Measurements from ENCODE around the gene NFAM1. TPM values are rescaled to one million over a fixed set of nuclear protein-coding genes. Genes with fewer than 3 reads are reported as not detected.

Gene NFAM1
- total RNA-seq, 2 experiments from 2014 or later: 0.10 to 0.15 TPM

DNA sequence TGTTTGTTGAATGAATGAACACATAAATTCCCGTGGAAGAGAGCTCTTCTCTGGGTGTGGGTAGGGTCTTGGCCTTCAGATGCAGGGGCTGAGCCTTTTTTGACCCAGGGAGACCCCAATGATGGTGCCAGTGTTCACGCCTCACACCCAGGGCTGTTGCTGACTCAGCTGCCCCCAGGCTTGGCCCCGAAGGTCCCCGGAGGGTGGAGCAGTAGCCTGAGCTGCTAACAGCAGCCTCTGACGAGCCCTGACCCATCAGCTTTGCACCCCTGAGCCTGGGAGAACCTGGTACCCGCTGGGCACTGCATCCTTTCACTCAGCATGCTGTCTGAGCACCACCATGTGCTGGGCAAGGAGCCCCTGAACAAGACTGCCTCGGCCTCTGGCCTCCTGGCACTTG is 23.9 kb downstream of the NFAM1 start:
- H3K27me3 Mint-ChIP-seq (ENCODE audit: low read depth): no peaks in the 10 kb centered on the region
- no peaks in the 10 kb centered on the region for H3K9me3 Mint-ChIP-seq
- DNase-seq: no peak
- no peaks in the 10 kb centered on the region for H3K4me1 Mint-ChIP-seq (ENCODE audit: low read depth)
- H3K27ac Mint-ChIP-seq: no peak overlapping the region
- intact Hi-C loops (cut with micrococcal nuclease): no loop called here
- CTCF ChIA-PET: no interaction called here
- no peaks in the 10 kb centered on the region for H3K36me3 Mint-ChIP-seq (ENCODE audit: low read depth)
- no peak overlapping the region for H3K4me3 Mint-ChIP-seq

DNA sequence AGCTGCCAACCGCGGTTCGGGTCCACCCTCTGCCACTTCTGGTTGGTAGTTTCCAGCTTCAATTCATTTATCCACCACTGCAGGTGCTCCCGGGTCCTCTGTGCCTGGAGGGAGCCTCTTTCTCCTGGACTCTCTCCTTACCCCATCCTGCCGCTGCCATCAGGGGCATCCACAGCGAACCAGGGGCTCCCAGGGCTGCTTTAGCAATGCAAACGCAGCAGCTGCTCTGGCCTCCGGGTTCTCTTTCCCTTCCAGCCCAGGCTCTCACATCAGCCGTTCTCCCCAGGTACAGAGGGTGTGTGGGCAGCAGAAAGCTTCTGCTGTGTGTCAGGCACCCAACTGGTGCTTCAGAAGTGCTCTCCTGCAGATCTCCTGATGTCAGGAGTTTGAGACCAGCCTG is 27.9 kb downstream of the NFAM1 start:
- CTCF ChIA-PET: no interaction called here
- Mint-ChIP-seq H3K9me3 (no peaks in the 10 kb centered on the region), H3K4me1 (ENCODE audit: low read depth) (no peaks in the 10 kb centered on the region), H3K4me3 (no peak overlapping the region), H3K36me3 (ENCODE audit: low read depth) (no peaks in the 10 kb centered on the region), H3K27ac (no peak overlapping the region), H3K27me3 (ENCODE audit: low read depth) (no peaks in the 10 kb centered on the region)
- DNase-seq: no peak
- intact Hi-C loops (cut with micrococcal nuclease): no loop called here

- H3K9me3 Mint-ChIP-seq: no peaks in the 10 kb centered on the region
Measured at GRCh38 chr22:42401535-42402334, 30.5 kb downstream of the NFAM1 start.

DNA sequence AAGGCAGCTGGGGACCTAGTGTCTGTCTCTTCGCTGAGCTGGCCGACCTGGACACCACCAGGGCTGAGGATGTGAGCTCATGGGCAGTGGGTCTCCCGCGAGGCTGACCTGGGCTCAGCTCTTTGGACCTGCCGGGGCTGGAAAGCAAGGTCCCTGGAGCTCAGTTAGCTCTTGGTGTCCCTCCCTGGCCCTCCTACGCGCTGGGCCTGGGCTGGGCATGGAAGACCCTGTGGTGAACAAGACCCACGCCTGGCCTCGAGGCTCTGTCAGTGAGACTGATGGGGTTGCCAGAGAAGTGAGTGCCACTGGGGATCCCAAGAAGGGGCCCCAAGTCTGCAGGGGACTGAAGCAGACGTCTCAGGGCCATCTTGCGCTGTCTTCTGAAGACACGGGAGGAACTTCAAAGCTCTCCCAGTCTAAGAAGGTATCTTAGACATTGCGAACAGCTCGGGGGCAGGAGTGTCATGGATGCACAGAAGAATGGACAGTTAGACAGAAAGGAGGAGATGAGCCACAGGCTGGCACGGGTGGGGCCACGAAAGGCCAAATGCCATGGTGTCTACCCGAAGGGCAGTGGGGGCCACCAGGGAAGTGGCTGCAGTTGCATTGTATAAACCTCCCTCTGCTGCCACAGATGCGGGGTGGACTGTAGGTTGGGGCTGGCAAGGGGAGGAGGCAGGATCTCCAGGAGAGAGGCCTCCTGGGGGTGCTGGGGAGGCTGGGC is 31.2 kb downstream of the NFAM1 start:
- Mint-ChIP-seq H3K27me3 (ENCODE audit: low read depth) (peaks cover 2% of the 10 kb centered on the region), H3K9me3 (no peaks in the 10 kb centered on the region), H3K4me1 (ENCODE audit: low read depth) (peaks cover 6% of the 10 kb centered on the region), H3K4me3 (no peak overlapping the region), H3K27ac (no peak overlapping the region), H3K36me3 (ENCODE audit: low read depth) (no peaks in the 10 kb centered on the region)
- CTCF ChIA-PET: interaction anchor here (1.0 to 2.6 kb wide), 2 partner anchors 35 to 43 kb away, joined by 3 to 9 read pairs; no protein-coding TSS in a partner anchor
- DNase-seq: no peak
- intact Hi-C loops (cut with micrococcal nuclease): no loop called here

More at GRCh38 chr22:42401535-42402334, 30.5 kb downstream of the NFAM1 start:
- H3K27ac Mint-ChIP-seq: no peak overlapping the region
- H3K36me3 Mint-ChIP-seq (ENCODE audit: low read depth): no peaks in the 10 kb centered on the region
- intact Hi-C loops (cut with micrococcal nuclease): no loop called here
- H3K4me3 Mint-ChIP-seq: no peak overlapping the region
- no peaks in the 10 kb centered on the region for H3K27me3 Mint-ChIP-seq (ENCODE audit: low read depth)
- peaks cover 4% of the 10 kb centered on the region for H3K4me1 Mint-ChIP-seq (ENCODE audit: low read depth)
- CTCF ChIA-PET: no interaction called here
- no peak for DNase-seq

- no peaks in the 10 kb centered on the region for H3K9me3 Mint-ChIP-seq
- peaks cover 2% of the 10 kb centered on the region for H3K27me3 Mint-ChIP-seq (ENCODE audit: low read depth)
- no peak overlapping the region for H3K4me3 Mint-ChIP-seq
- CTCF ChIA-PET: interaction anchor here (0.6 to 2.6 kb wide), 4 partner anchors 11 to 45 kb away, joined by 3 to 9 read pairs (median 4); no protein-coding TSS in a partner anchor
- H3K27ac Mint-ChIP-seq: no peak overlapping the region
- no peak for DNase-seq
- H3K36me3 Mint-ChIP-seq (ENCODE audit: low read depth): no peaks in the 10 kb centered on the region
- H3K4me1 Mint-ChIP-seq (ENCODE audit: low read depth): peaks cover 6% of the 10 kb centered on the region
- intact Hi-C loops (cut with micrococcal nuclease): no loop called here
Measured at GRCh38 chr22:42399315-42400271, 32.6 kb downstream of the NFAM1 start.

DNA sequence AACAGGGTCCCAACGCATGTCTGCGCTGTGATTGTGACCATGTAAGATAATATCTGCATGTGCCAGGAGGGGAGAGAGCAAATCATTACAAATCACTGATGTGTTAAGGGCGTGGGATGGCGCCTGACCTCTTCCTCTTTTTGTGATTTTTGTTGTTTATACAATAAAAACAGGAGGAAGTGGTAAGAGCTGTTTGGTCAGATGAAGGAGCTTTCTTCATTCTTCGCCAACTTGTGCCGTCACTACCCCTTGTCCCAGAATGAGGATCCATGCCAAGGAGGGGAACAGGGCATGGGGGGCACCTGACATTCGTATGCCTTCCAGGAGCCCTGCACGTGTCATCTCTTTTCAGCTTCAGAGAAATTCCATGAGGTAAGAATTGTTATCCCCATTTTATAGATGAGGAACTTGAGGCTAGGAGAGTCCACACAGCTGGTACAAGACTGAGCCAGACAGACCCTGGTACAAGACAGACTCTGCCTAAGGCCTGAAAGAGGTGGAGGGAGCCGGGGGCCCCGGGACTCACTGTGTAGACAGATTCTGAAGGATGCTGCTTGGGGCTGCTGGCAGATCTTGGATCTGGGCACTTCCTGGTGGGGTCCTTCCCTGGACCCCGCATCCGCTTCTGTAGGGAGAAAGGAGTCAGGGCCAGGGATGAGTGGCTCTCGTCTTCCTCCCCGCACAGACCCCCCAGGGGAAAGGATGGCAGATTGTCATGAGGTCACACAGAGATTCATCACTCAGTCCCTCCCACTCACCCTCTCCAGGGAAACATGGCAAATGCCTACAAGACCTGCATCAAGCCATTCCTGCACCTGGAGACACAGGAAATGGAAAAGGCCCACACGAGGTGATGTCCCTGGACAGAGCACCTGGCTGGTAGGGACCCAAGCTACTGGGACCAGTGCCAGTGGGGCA is 34.6 kb downstream of the NFAM1 start:
- CTCF ChIA-PET: no interaction called here

GRCh38 chr22:42396621-42397331 is 35.4 kb downstream of the NFAM1 start:
- Mint-ChIP-seq H3K9me3 (no peaks in the 10 kb centered on the region), H3K36me3 (ENCODE audit: low read depth) (no peaks in the 10 kb centered on the region)

More for the DNA sequence above, 34.6 kb downstream of the NFAM1 start:
- H3K9me3 Mint-ChIP-seq: no peaks in the 10 kb centered on the region
- H3K4me1 Mint-ChIP-seq (ENCODE audit: low read depth): peaks cover 6% of the 10 kb centered on the region
- intact Hi-C loops (cut with micrococcal nuclease): no loop called here
- no peak overlapping the region for H3K4me3 Mint-ChIP-seq
- no peak overlapping the region for H3K27ac Mint-ChIP-seq
- H3K36me3 Mint-ChIP-seq (ENCODE audit: low read depth): no peaks in the 10 kb centered on the region
- H3K27me3 Mint-ChIP-seq (ENCODE audit: low read depth): peaks cover 2% of the 10 kb centered on the region
- DNase-seq: no peak

DNA sequence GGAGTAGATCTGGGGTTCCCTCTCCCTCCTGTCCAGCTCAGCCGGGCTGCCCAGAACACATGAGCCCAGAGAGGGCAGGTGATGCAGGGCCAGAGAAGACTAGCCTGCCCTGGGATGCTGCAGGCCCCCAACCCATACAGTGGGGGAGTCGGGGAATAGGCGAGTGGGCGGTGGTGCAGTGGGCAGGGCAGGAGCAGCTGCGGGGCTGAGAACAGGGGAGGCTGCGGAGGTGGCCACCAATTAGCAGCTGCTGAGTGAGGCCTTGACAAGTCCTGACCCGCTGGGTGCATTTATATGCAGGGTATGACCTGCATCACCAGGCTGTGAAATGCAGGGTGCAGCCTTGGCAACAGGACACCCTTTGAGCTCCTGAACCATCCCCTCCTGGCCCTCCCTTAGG is 43.1 kb downstream of the NFAM1 start:
- no peak for DNase-seq
- no peaks in the 10 kb centered on the region for H3K9me3 Mint-ChIP-seq
- intact Hi-C loops (cut with micrococcal nuclease): no loop called here
- no peaks in the 10 kb centered on the region for H3K27me3 Mint-ChIP-seq (ENCODE audit: low read depth)
- CTCF ChIA-PET: interaction anchor here (1.5 kb wide), 1 partner anchor 10 kb away, joined by 3 read pairs; no protein-coding TSS in a partner anchor
- no peak overlapping the region for H3K4me3 Mint-ChIP-seq
- H3K4me1 Mint-ChIP-seq (ENCODE audit: low read depth): no peaks in the 10 kb centered on the region
- no peak overlapping the region for H3K27ac Mint-ChIP-seq
- H3K36me3 Mint-ChIP-seq (ENCODE audit: low read depth): no peaks in the 10 kb centered on the region

More at GRCh38 chr22:42396621-42397331, 35.4 kb downstream of the NFAM1 start:
- DNase-seq: peak; percentile 14
- H3K4me1 Mint-ChIP-seq (ENCODE audit: low read depth): peaks cover 6% of the 10 kb centered on the region
- intact Hi-C loops (cut with micrococcal nuclease): no loop called here
- no peak overlapping the region for H3K27ac Mint-ChIP-seq
- no peak overlapping the region for H3K4me3 Mint-ChIP-seq
- H3K27me3 Mint-ChIP-seq (ENCODE audit: low read depth): peaks cover 2% of the 10 kb centered on the region
- CTCF ChIA-PET: interaction anchor here (0.5 kb wide), 1 partner anchor 47 kb away, joined by 6 read pairs; no protein-coding TSS in a partner anchor

- no peak overlapping the region for H3K27ac Mint-ChIP-seq
- H3K27me3 Mint-ChIP-seq (ENCODE audit: low read depth): no peaks in the 10 kb centered on the region
- intact Hi-C loops (cut with micrococcal nuclease): no loop called here
- H3K4me3 Mint-ChIP-seq: no peak overlapping the region
- CTCF ChIA-PET: interaction anchor here (1.5 kb wide), 1 partner anchor 11 kb away, joined by 3 read pairs; no protein-coding TSS in a partner anchor
- no peaks in the 10 kb centered on the region for H3K9me3 Mint-ChIP-seq
- no peaks in the 10 kb centered on the region for H3K36me3 Mint-ChIP-seq (ENCODE audit: low read depth)
- DNase-seq: no peak
- no peaks in the 10 kb centered on the region for H3K4me1 Mint-ChIP-seq (ENCODE audit: low read depth)
Measured at GRCh38 chr22:42388130-42388797, 43.9 kb downstream of the NFAM1 start.

DNA sequence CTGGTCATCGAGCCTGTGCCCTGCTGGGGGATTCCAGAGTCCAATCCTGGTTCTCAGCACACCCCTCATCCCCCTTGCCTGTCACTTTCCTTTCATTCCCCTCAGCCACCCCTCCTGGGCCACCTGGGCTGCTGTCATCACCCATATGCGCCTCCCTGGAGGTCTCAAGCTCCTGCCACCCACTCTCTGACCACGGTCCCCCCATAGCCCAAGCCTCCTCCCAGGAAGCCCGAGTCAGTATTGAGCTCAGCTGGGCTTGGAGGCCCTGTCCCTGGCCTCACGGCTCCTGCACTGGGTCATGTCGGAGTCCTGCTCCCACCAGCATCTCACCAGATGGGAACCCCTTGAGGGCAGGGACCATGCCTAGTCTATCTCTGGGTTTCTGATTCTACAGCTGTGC is 44.6 kb downstream of the NFAM1 start:
- CTCF ChIA-PET: no interaction called here

More for the DNA sequence above, 44.6 kb downstream of the NFAM1 start:
- intact Hi-C loops (cut with micrococcal nuclease): no loop called here
- no peak for DNase-seq
- no peaks in the 10 kb centered on the region for H3K4me1 Mint-ChIP-seq (ENCODE audit: low read depth)
- no peak overlapping the region for H3K27ac Mint-ChIP-seq
- H3K4me3 Mint-ChIP-seq: no peak overlapping the region
- H3K9me3 Mint-ChIP-seq: no peaks in the 10 kb centered on the region
- H3K27me3 Mint-ChIP-seq (ENCODE audit: low read depth): no peaks in the 10 kb centered on the region
- H3K36me3 Mint-ChIP-seq (ENCODE audit: low read depth): no peaks in the 10 kb centered on the region

Data from activated naive CD4-positive, alpha-beta T cell treated with anti-CD3 and anti-CD28 coated beads for 36 hours (primary cell).